ENCODE data around the gene KDM4C.
"Not testable (repeated sequence)": the region's sequence is repeated elsewhere in the genome, so short reads cannot be mapped to it uniquely, and the experiment has no call there.

KDM4C gene

DNA sequence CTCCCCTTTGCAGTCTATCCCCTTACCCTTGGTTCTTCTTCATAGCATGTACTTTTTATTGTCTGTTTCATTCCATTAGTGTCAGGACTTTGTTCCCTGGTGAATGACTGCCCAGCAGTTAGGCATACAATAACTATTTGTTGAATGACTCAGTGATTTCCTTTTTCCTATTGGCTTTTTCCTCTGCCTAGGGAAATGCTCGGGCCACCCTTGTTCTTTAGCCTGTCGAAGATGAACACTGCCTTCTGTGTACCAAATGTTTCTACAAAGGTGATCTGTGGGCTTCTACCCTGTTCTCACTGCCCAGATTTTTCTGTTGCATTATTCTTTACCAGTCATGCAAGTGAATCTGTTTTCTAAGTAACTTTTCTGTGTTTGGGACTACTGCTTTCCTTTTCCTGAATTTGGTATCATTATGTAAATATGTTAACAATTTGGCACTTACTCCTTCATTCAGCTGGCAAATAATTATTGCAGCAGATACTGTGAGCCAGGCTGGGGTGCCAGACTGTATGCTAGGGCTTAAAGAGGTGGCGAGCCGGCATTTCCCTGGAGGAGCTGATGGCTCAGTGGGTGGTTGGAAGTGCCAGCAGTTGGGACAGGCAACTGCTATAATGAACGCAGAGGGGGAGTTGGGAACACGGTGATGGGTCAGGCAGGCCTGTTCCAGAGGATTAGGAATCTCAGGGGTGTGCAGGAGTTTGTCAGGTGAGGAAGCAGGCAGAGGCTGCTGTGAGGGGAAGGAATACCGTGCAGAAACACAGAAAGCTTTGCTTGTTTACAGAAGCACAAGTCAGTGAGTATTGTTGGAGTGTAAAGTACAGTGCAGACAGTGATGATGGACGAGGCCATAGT lies 30.6 kb downstream of the KDM4C start:
- Histone ChIP-seq H3K4me2 (ENCODE audit: low read length) (no peak overlapping the region), H3K9ac (ENCODE audit: low read length) (no peak overlapping the region), H3K4me3 (ENCODE audit: low read depth, low read length, poor library complexity, severe bottlenecking) (no peak overlapping the region), H3F3A (ENCODE audit: insufficient read depth, low read length) (no peaks in the 10 kb centered on the region), H3K9me2 (ENCODE audit: low read depth, low read length) (no peaks in the 10 kb centered on the region), H4K20me1 (ENCODE audit: insufficient read depth, low read length) (no peaks in the 10 kb centered on the region), H3K9me3 (ENCODE audit: low read length) (no peaks in the 10 kb centered on the region), H3K36me3 (ENCODE audit: insufficient read depth, low read length) (peaks cover 10% of the 10 kb centered on the region; the same call in 1 of the 2 replicates), H3K27ac (ENCODE audit: low read depth, low read length, poor library complexity, severe bottlenecking) (no peak overlapping the region), H2AFZ (ENCODE audit: low read length) (no peak overlapping the region), H3K4me1 (ENCODE audit: insufficient read depth, low read length, severe bottlenecking) (peaks cover 24% of the 10 kb centered on the region), H3K79me2 (ENCODE audit: insufficient read depth, low read length) (peaks cover 70% of the 10 kb centered on the region), H3K27me3 (ENCODE audit: insufficient read depth, low read length) (no peaks in the 10 kb centered on the region)
- TF ChIP-seq, protein P1, sequence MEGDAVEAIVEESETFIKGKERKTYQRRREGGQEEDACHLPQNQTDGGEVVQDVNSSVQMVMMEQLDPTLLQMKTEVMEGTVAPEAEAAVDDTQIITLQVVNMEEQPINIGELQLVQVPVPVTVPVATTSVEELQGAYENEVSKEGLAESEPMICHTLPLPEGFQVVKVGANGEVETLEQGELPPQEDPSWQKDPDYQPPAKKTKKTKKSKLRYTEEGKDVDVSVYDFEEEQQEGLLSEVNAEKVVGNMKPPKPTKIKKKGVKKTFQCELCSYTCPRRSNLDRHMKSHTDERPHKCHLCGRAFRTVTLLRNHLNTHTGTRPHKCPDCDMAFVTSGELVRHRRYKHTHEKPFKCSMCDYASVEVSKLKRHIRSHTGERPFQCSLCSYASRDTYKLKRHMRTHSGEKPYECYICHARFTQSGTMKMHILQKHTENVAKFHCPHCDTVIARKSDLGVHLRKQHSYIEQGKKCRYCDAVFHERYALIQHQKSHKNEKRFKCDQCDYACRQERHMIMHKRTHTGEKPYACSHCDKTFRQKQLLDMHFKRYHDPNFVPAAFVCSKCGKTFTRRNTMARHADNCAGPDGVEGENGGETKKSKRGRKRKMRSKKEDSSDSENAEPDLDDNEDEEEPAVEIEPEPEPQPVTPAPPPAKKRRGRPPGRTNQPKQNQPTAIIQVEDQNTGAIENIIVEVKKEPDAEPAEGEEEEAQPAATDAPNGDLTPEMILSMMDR (IDR thresholded peaks at IDR 0.05; ENCODE audit: low read length): no peak
- no peak for TF ChIP-seq EZH2 (IDR thresholded peaks at IDR 0.05; ENCODE audit: borderline replicate concordance, low read length)

- H3K9ac ChIP-seq (ENCODE audit: low read length); H3K9me3 ChIP-seq (ENCODE audit: low read length); H4K20me1 ChIP-seq (ENCODE audit: insufficient read depth, low read length); H3F3A ChIP-seq (ENCODE audit: insufficient read depth, low read length); H2AFZ ChIP-seq (ENCODE audit: low read length); H3K27me3 ChIP-seq (ENCODE audit: insufficient read depth, low read length); H3K4me3 ChIP-seq (ENCODE audit: low read depth, low read length, poor library complexity, severe bottlenecking); H3K4me2 ChIP-seq (ENCODE audit: low read length); H3K27ac ChIP-seq (ENCODE audit: low read depth, low read length, poor library complexity, severe bottlenecking); H3K9me2 ChIP-seq (ENCODE audit: low read depth, low read length): not testable (repeated sequence)
- peaks cover 18% of the 10 kb centered on the region for H3K4me1 ChIP-seq (ENCODE audit: insufficient read depth, low read length, severe bottlenecking)
- peaks cover 14% of the 10 kb centered on the region for H3K36me3 ChIP-seq (ENCODE audit: insufficient read depth, low read length)
- H3K79me2 ChIP-seq (ENCODE audit: insufficient read depth, low read length): peaks cover 64% of the 10 kb centered on the region
Measured at GRCh38 chr9:6789017-6789338, 31.2 kb downstream of the KDM4C start.

GRCh38 chr9:6790866-6791265 lies 33.1 kb downstream of the KDM4C start:
- H3K4me1 ChIP-seq (ENCODE audit: insufficient read depth, low read length, severe bottlenecking): peaks cover 5% of the 10 kb centered on the region
- no peaks in the 10 kb centered on the region for H3K27me3 ChIP-seq (ENCODE audit: insufficient read depth, low read length)
- H2AFZ ChIP-seq (ENCODE audit: low read length): no peak overlapping the region
- H3K79me2 ChIP-seq (ENCODE audit: insufficient read depth, low read length): peaks cover 53% of the 10 kb centered on the region
- no peaks in the 10 kb centered on the region for H3K9me3 ChIP-seq (ENCODE audit: low read length)
- no peak overlapping the region for H3K4me2 ChIP-seq (ENCODE audit: low read length)
- no peak overlapping the region for H3K27ac ChIP-seq (ENCODE audit: low read depth, low read length, poor library complexity, severe bottlenecking)
- no peak overlapping the region for H3K9ac ChIP-seq (ENCODE audit: low read length)
- H3K4me3 ChIP-seq (ENCODE audit: low read depth, low read length, poor library complexity, severe bottlenecking): no peak overlapping the region
- no peaks in the 10 kb centered on the region for H3F3A ChIP-seq (ENCODE audit: insufficient read depth, low read length)
- no peaks in the 10 kb centered on the region for H4K20me1 ChIP-seq (ENCODE audit: insufficient read depth, low read length)
- peaks cover 28% of the 10 kb centered on the region for H3K36me3 ChIP-seq (ENCODE audit: insufficient read depth, low read length)
- no peaks in the 10 kb centered on the region for H3K9me2 ChIP-seq (ENCODE audit: low read depth, low read length)
- TF ChIP-seq EZH2 (IDR thresholded peaks at IDR 0.05; ENCODE audit: borderline replicate concordance, low read length): no peak
- TF ChIP-seq, protein P1 (IDR thresholded peaks at IDR 0.05; ENCODE audit: low read length): no peak

- Histone ChIP-seq H3K79me2 (ENCODE audit: insufficient read depth, low read length) (peaks cover 30% of the 10 kb centered on the region), H2AFZ (ENCODE audit: low read length) (no peak overlapping the region), H3K27ac (ENCODE audit: low read depth, low read length, poor library complexity, severe bottlenecking) (no peak overlapping the region), H3K4me2 (ENCODE audit: low read length) (no peak overlapping the region), H3K36me3 (ENCODE audit: insufficient read depth, low read length) (peaks cover 46% of the 10 kb centered on the region), H3K4me3 (ENCODE audit: low read depth, low read length, poor library complexity, severe bottlenecking) (no peak overlapping the region), H3K4me1 (ENCODE audit: insufficient read depth, low read length, severe bottlenecking) (no peaks in the 10 kb centered on the region), H3K9me2 (ENCODE audit: low read depth, low read length) (no peaks in the 10 kb centered on the region), H4K20me1 (ENCODE audit: insufficient read depth, low read length) (no peaks in the 10 kb centered on the region), H3K27me3 (ENCODE audit: insufficient read depth, low read length) (no peaks in the 10 kb centered on the region), H3F3A (ENCODE audit: insufficient read depth, low read length) (no peaks in the 10 kb centered on the region), H3K9me3 (ENCODE audit: low read length) (no peaks in the 10 kb centered on the region), H3K9ac (ENCODE audit: low read length) (no peak overlapping the region)
- TF ChIP-seq, protein P1 (IDR thresholded peaks at IDR 0.05; ENCODE audit: low read length): no peak
- TF ChIP-seq EZH2 (IDR thresholded peaks at IDR 0.05; ENCODE audit: borderline replicate concordance, low read length): no peak
Measured at GRCh38 chr9:6793203-6793602, 35.4 kb downstream of the KDM4C start.
